Left renal cortex interstitium (tissue), 4 donors: ENCODE data around the gene TNXB. TPM values are rescaled to one million over a fixed set of nuclear protein-coding genes. Genes with fewer than 3 reads are reported as not detected.
"Not testable (repeated sequence)": the region's sequence is repeated elsewhere in the genome, so short reads cannot be mapped to it uniquely, and the experiment has no call there.

Experiments
- DNase-seq, 4 donors: peaks; one replicate each; pipeline ENCODE4 v3.0.0-alpha.2; 2013; ENCODE audit warnings: low read depth in 4 of 4, low spot score in 2 of 4, missing footprints in 1 of 4
- polyA plus RNA-seq, 4 donors: library from polyadenylated mRNA; unstranded; fragments of 120-200 nt; gene quantifications; one replicate each; pipeline ENCODE4 v1.2.1, GENCODE V29; 2013; ENCODE audit not compliant: insufficient read length in 4 of 4

Gene TNXB
- polyA plus RNA-seq, 4 donors, result 2.7 to 4.9 (median 4.9) TPM

- DNase-seq, result no peak
These were observed 3.4 kb upstream of the TNXB start for GRCh38 chr6:32112431-32112980.

- DNase-seq, result no peak
These were observed 2.4 kb upstream of the TNXB start for GRCh38 chr6:32111424-32112066.

- DNase-seq, result no peak
These were observed 1.5 kb upstream of the TNXB start for GRCh38 chr6:32110632-32111031.

- DNase-seq, result no peak
These were observed 625 bp upstream of the TNXB start for GRCh38 chr6:32109765-32110160.

GRCh38 chr6:32108727-32109113 lies 418 bp downstream of the TNXB start:
- no peak for DNase-seq

GRCh38 chr6:32108094-32108627 lies 977 bp downstream of the TNXB start:
- no peak for DNase-seq

GRCh38 chr6:32107406-32107805 lies 1.7 kb downstream of the TNXB start:
- DNase-seq, result no peak

- no peak for DNase-seq
These were observed 3.7 kb downstream of the TNXB start for GRCh38 chr6:32105433-32105832.

GRCh38 chr6:32102255-32102654 lies 6.9 kb downstream of the TNXB start:
- DNase-seq, result no peak

GRCh38 chr6:32100251-32100650 lies 8.9 kb downstream of the TNXB start:
- not testable (repeated sequence) for DNase-seq

GRCh38 chr6:32097364-32097763 lies 11.8 kb downstream of the TNXB start:
- DNase-seq, result no peak

GRCh38 chr6:32096394-32097258 lies 12.5 kb downstream of the TNXB start:
- no peak for DNase-seq

- no peak for DNase-seq
These were observed 13.1 kb downstream of the TNXB start for GRCh38 chr6:32096087-32096393.

GRCh38 chr6:32095338-32096086 lies 13.6 kb downstream of the TNXB start:
- DNase-seq, result no peak

GRCh38 chr6:32092760-32093497 lies 16.2 kb downstream of the TNXB start:
- no peak for DNase-seq

- DNase-seq, result no peak
These were observed 19.9 kb downstream of the TNXB start for GRCh38 chr6:32089082-32089828.

- DNase-seq, result no peak
These were observed 20.6 kb downstream of the TNXB start for GRCh38 chr6:32088487-32089049.

GRCh38 chr6:32087574-32088486 lies 21.3 kb downstream of the TNXB start:
- peak in 1 of 4 donors; percentile 50 for DNase-seq
